ENCODE results near the gene PSMD13.

Gene PSMD13

DNA sequence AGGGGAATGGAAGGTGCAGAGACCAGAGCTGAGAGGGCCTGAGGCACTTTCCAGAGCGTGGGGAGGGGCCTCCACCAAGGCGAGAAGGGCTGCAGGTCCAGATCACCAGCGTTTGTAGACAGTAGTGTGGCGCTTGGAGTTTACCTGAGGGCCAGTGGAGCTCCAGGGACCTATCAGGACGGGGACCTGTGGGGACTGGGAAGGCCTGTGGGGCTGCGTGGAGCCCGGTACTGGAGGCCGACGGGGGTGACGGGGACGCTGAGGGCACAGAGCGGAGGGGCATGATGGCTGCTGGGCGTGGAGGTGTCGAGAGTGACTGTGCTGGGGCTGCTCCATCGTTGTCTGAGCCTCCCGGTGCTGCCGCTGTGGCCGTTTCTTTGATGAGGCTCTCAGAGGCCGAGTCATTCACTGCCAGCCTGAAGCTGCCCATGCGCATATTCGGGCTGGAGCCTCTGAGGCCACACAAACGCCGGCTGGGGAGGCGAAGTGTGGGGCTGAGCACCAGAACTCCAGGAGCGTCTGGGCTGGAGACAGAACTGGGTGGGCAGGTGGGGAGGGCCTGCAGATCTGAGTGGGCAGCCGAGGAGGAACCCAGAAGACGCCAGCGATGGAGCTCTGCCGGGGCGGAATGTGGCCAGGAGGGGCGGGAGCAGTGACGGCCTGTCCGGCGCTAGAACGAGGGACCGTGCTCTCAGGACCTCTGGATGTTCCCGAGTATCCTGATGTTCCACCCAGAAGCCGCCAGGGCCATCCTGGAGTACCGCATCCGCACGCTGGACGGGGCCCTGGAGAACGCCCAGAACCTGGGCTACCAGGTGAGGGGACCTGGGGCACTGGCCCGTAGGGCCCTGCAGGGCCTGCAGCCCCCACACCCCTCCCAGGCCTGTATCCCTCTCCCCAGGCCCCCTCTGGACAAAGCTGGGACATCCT lies 54.8 kb downstream of the PSMD13 start:
- no peak for TF ChIP-seq CTCF (IDR thresholded peaks at IDR 0.05; ENCODE audit: insufficient read depth, low read depth, low read length, missing control alignments)

GRCh38 chr11:292211-293121 lies 55.7 kb downstream of the PSMD13 start:
- DNase-seq (ENCODE audit: low read depth) = no peak
- TF ChIP-seq CTCF (IDR thresholded peaks at IDR 0.05; ENCODE audit: insufficient read depth, low read depth, low read length, missing control alignments) = no peak
- no peak overlapping the region for H3K4me3 ChIP-seq (ENCODE audit: low read depth, low read length)

More for the DNA sequence above, 54.8 kb downstream of the PSMD13 start:
- DNase-seq (ENCODE audit: low read depth) = no peak
- no peak overlapping the region for H3K4me3 ChIP-seq (ENCODE audit: low read depth, low read length)

GRCh38 chr11:293271-293851 lies 56.6 kb downstream of the PSMD13 start:
- H3K4me3 ChIP-seq (ENCODE audit: low read depth, low read length) = no peak overlapping the region
- no peak for TF ChIP-seq CTCF (IDR thresholded peaks at IDR 0.05; ENCODE audit: insufficient read depth, low read depth, low read length, missing control alignments)
- DNase-seq (ENCODE audit: low read depth) = no peak

DNA sequence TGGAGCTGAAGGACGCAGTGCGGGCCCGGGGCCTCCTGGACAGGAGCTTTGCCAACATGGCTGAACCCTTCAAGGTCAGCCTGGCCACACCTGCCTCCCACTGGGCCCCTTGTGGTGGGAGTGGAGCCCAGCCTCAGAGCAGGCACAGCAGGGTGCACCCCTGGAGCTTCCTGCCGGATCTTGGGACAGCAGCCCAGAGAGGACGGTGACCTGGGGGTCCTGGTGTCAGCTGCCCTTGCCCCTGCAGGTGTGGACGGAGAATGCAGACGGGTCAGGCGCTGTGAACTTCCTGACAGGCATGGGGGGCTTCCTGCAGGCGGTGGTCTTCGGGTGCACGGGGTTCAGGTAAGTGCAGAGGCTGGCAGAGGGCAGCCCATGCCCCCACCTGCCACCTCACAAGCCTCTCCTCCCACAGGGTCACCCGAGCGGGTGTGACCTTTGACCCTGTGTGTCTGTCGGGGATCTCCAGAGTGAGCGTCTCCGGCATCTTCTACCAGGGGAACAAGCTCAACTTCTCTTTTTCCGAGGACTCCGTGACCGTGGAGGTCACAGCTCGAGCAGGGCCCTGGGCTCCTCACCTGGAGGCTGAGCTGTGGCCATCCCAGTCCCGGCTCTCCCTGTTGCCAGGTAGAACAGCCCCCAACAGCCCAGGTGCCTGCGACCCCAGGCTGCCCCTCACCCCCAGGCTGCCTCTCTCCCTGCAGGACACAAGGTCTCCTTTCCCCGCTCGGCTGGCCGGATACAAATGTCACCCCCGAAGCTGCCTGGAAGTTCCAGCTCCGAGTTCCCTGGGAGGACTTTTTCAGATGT lies 57.3 kb downstream of the PSMD13 start:
- no peak overlapping the region for H3K4me3 ChIP-seq (ENCODE audit: low read depth, low read length)
- no peak for DNase-seq (ENCODE audit: low read depth)
- TF ChIP-seq CTCF (IDR thresholded peaks at IDR 0.05; ENCODE audit: insufficient read depth, low read depth, low read length, missing control alignments) = no peak

DNA sequence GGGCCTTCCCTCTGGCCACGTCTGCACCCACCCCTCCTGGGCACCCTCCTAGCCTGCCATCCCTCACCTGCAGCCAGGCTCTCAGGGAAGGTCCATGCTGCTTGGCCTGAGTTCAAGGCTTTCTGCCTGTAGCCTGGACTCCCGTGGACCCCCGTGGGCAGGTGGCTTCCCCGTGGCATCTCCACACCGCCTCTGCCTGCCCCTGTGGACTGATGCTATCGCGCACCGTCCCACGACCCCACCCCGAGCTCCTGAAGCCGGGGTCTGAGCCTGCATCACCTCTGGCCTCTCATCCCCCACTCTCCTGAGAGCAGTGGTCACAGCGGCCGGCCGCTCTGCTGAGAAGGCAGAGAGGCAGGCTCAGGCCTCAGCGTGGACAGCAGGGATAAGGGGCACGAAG lies 58.0 kb downstream of the PSMD13 start:
- no peak for DNase-seq (ENCODE audit: low read depth)
- TF ChIP-seq CTCF (IDR thresholded peaks at IDR 0.05; ENCODE audit: insufficient read depth, low read depth, low read length, missing control alignments) = no peak
- no peak overlapping the region for H3K4me3 ChIP-seq (ENCODE audit: low read depth, low read length)

Data from GM12865 (cell line).